B cell (primary cell): Measurements from ENCODE around the gene ACOXL. TPM values are rescaled to one million over a fixed set of nuclear protein-coding genes. Genes with fewer than 3 reads are reported as not detected.

Source experiments
- ATAC-seq: fragments of 200-7000 bp; cut with Tn5 transposase; one replicate; pipeline ENCODE4 v1.10.0; 2021; ENCODE audit warnings: low read depth, mild to moderate bottlenecking, moderate number of reproducible peaks, moderate library complexity
- CTCF ChIA-PET: fragments of 350-600 bp; sonication (Branson Sonifier 250); formaldehyde crosslinking; loops from one replicate; lab custom pipeline; 2021; ENCODE audit warnings: antibody characterized with exemption, inconsistent platforms; lab: Charles Lee
- POLR2A ChIA-PET: fragments of 350-600 bp; sonication (Branson Sonifier 250); formaldehyde crosslinking; loops from one replicate; lab custom pipeline; 2021; ENCODE audit warnings: antibody characterized with exemption; lab: Charles Lee
- DNase-seq: peaks from one replicate; pipeline ENCODE4 v3.0.0; 2013
- H2AFZ ChIP-seq: 2 replicates; pipeline ENCODE4 v1.6.1; 2012; ENCODE audit warnings: mild to moderate bottlenecking, low read depth, low read length; ENCODE audit not compliant: insufficient read depth, poor library complexity, severe bottlenecking
- H3K27ac ChIP-seq, 2 donors: 1 replicate in 1 of 2; 2 replicates in 1 of 2; pipeline ENCODE4 v1.5.1; 2012 to 2013; ENCODE audit warnings: low read length in 2 of 2, mild to moderate bottlenecking in 2 of 2, moderate library complexity in 1 of 2
- H3K27me3 ChIP-seq, 4 experiments: fragments of 200-600 bp in 1 of 4; sonication (generic) in 1 of 4; replicated peaks in 1 of 4; 1 replicate in 2 of 4; 2 replicates in 2 of 4; pipeline versions ENCODE4 v1.6.1 to v1.7.0; 2013 to 2016; ENCODE audit warnings: low read length in 3 of 4, mild to moderate bottlenecking in 2 of 4, mixed read lengths in 1 of 4, moderate library complexity in 1 of 4; ENCODE audit not compliant: insufficient read depth in 4 of 4, control insufficient read depth in 3 of 4; ENCODE audit errors: control extremely low read depth in 1 of 4
- H3K36me3 ChIP-seq, 2 experiments: replicated peaks in 1 of 2; 1 replicate in 1 of 2; 2 replicates in 1 of 2; pipeline versions ENCODE4 v1.6.1 to v1.7.1; 2013; ENCODE audit warnings: low read length in 1 of 2; ENCODE audit not compliant: insufficient read depth in 2 of 2, control insufficient read depth in 1 of 2; ENCODE audit errors: control extremely low read depth in 1 of 2, extremely low read depth in 1 of 2
- H3K4me1 ChIP-seq, 2 donors: fragments of 200-600 bp in 1 of 2; sonication (generic) in 1 of 2; 1 replicate in 1 of 2; 2 replicates in 1 of 2; pipeline versions ENCODE4 v1.5.1 to v1.6.1; 2013 to 2017; ENCODE audit warnings: low read length in 2 of 2; ENCODE audit not compliant: control insufficient read depth in 2 of 2, insufficient read depth in 2 of 2
- H3K4me2 ChIP-seq: replicated peaks from 2 replicates; pipeline ENCODE3; 2012; ENCODE audit warnings: mild to moderate bottlenecking, low read depth, low read length; ENCODE audit not compliant: poor library complexity, severe bottlenecking
- H3K4me3 ChIP-seq, 5 experiments: fragments of 200-600 bp in 1 of 5; sonication (generic) in 1 of 5; 1 replicate in 3 of 5; 2 replicates in 2 of 5; pipeline versions ENCODE4 v1.5.1 to v1.7.0; 2011 to 2016; ENCODE audit warnings: low read length in 4 of 5, mild to moderate bottlenecking in 4 of 5, low read depth in 2 of 5, control low read depth in 1 of 5, moderate library complexity in 1 of 5; ENCODE audit not compliant: insufficient read depth in 1 of 5; ENCODE audit errors: control extremely low read depth in 1 of 5, extremely low read depth in 1 of 5
- H3K79me2 ChIP-seq: fragments of 200-600 bp; sonication (generic); one replicate; pipeline ENCODE4 v1.6.0; 2016; ENCODE audit warnings: low read length; ENCODE audit not compliant: control insufficient read depth, insufficient read depth
- H3K9ac ChIP-seq: fragments of 200-600 bp; sonication (generic); 2 replicates; pipeline ENCODE4 v1.6.1; 2017; ENCODE audit warnings: mild to moderate bottlenecking, low read length, moderate library complexity
- H3K9me3 ChIP-seq, 3 donors: one replicate each; pipeline versions ENCODE4 v1.6.1 to v1.7.1; 2013; ENCODE audit warnings: low read length in 2 of 3; ENCODE audit not compliant: control insufficient read depth in 2 of 3, insufficient read depth in 1 of 3; ENCODE audit errors: control extremely low read depth in 1 of 3
- H4K20me1 ChIP-seq: 2 replicates; pipeline ENCODE4 v1.6.0; 2012; ENCODE audit warnings: mild to moderate bottlenecking, low read length; ENCODE audit not compliant: insufficient read depth, control insufficient read depth, poor library complexity, severe bottlenecking
- H3K27ac Mint-ChIP-seq: one replicate; pipeline ENCODE4 v1.8.0; 2021; ENCODE audit warnings: mixed read lengths
- H3K27me3 Mint-ChIP-seq: one replicate; pipeline ENCODE4 v1.8.0; 2021; ENCODE audit warnings: mixed read lengths
- H3K4me1 Mint-ChIP-seq: one replicate; pipeline ENCODE4 v1.8.0; 2021; ENCODE audit warnings: mixed read lengths
- H3K4me3 Mint-ChIP-seq: one replicate; pipeline ENCODE4 v1.8.0; 2021; ENCODE audit warnings: mixed read lengths
- H3K9me3 Mint-ChIP-seq: one replicate; pipeline ENCODE4 v1.8.0; 2022; ENCODE audit warnings: mixed read lengths; ENCODE audit not compliant: insufficient read depth
- CTCF ChIP-seq: fragments of 200-600 bp; IDR thresholded peaks from one replicate; pipeline ENCODE4 v1.8.0; 2022; ENCODE audit warnings: antibody characterized with exemption, mild to moderate bottlenecking
- EZH2 ChIP-seq: IDR thresholded peaks from 2 replicates; pipeline ENCODE4 v1.6.1; 2012; ENCODE audit warnings: borderline replicate concordance, low read depth, mild to moderate bottlenecking, moderate library complexity, low read length; ENCODE audit not compliant: insufficient read depth, poor library complexity, severe bottlenecking
- WGBS: methylation state at CpG from one replicate; pipeline ENCODE4 v1.1.5; 2013; ENCODE audit warnings: missing lambda C conversion rate; ENCODE audit not compliant: insufficient coverage; 5-methylcytosine and 5-hydroxymethylcytosine counted together
- intact Hi-C: fragments of 100-400 bp; cut with micrococcal nuclease; formaldehyde crosslinking; loops from one replicate; pipeline ENCODE4 v1.10.0; 2022
- polyA plus RNA-seq: library from polyadenylated mRNA; depleted of rRNA; stranded (reverse); fragments of >200 nt; gene quantifications from 2 replicates; pipeline ENCODE4 v1.2.3, GENCODE V29; 2012
- total RNA-seq, 2 donors: library from RNA; stranded (reverse); fragments of 120-200 nt in 1 of 2; gene quantifications; 1 replicate in 1 of 2; 2 replicates in 1 of 2; pipeline versions ENCODE4 v1.2.3 to v1.2.4, GENCODE V29; 2013 to 2022

The ACOXL gene
- total and polyA plus RNA-seq, 2 donors (not counting 1 experiment from before 2014, with no cell fraction given): 0.06 TPM; not detected in 1

- Histone ChIP-seq H2AFZ (no peak overlapping the region), H3K9me3 (peaks cover 0 to 4% (median 3%) of the 10 kb centered on the region in 3 donors), H3K79me2 (no peaks in the 10 kb centered on the region), H4K20me1 (no peaks in the 10 kb centered on the region), H3K4me2 (no peak overlapping the region), H3K27ac (no peak overlapping the region), H3K4me3 (no peak overlapping the region), H3K36me3 (no peaks in the 10 kb centered on the region), H3K4me1 (peaks cover 13 to 15% of the 10 kb centered on the region in 2 donors), H3K27me3 (peaks cover 0 to 4% (median 0%) of the 10 kb centered on the region in 4 experiments), H3K9ac (no peak overlapping the region)
- TF ChIP-seq EZH2 (no peak), CTCF (no peak)
- H3K4me1 Mint-ChIP-seq: peaks cover 16% of the 10 kb centered on the region
- H3K27me3 Mint-ChIP-seq: peaks cover 10% of the 10 kb centered on the region
- WGBS: 100% methylated on average over 2 of the region's 5 CpGs
- intact Hi-C loops: no loop called here
- peaks cover 2% of the 10 kb centered on the region for H3K9me3 Mint-ChIP-seq
- no peak for ATAC-seq
- POLR2A ChIA-PET: no interaction called here
- no peak overlapping the region for H3K27ac Mint-ChIP-seq
- H3K4me3 Mint-ChIP-seq: no peak overlapping the region
- CTCF ChIA-PET: no interaction called here
- no peak for DNase-seq
These were observed 259.5 kb downstream of the ACOXL start for GRCh38 chr2:110991911-110992310.

- CTCF ChIA-PET: no interaction called here
- Histone ChIP-seq H3K4me3 (no peak overlapping the region), H3K9ac (no peak overlapping the region), H3K9me3 (peaks cover 0 to 4% (median 3%) of the 10 kb centered on the region in 3 donors), H3K79me2 (no peaks in the 10 kb centered on the region), H3K4me2 (no peak overlapping the region), H3K27me3 (peaks cover 0 to 4% (median 0%) of the 10 kb centered on the region in 4 experiments), H3K4me1 (peaks cover 13 to 15% of the 10 kb centered on the region in 2 donors), H2AFZ (no peak overlapping the region), H3K27ac (no peak overlapping the region), H4K20me1 (no peaks in the 10 kb centered on the region), H3K36me3 (no peaks in the 10 kb centered on the region)
- Mint-ChIP-seq H3K27ac (no peak overlapping the region), H3K27me3 (peaks cover 10% of the 10 kb centered on the region), H3K4me3 (no peak overlapping the region), H3K9me3 (peaks cover 2% of the 10 kb centered on the region), H3K4me1 (peaks cover 16% of the 10 kb centered on the region)
- POLR2A ChIA-PET: no interaction called here
- intact Hi-C loops: no loop called here
- no peak for DNase-seq
- ATAC-seq: no peak
- TF ChIP-seq CTCF (no peak), EZH2 (no peak)
- no CpG with 5 or more reads among the region's 2 CpGs for WGBS
These were observed 260.5 kb downstream of the ACOXL start for GRCh38 chr2:110992886-110993285.
